Measurements from ENCODE around the gene ZDHHC24. TPM values are rescaled to one million over a fixed set of nuclear protein-coding genes. Genes with fewer than 3 reads are reported as not detected.
A peak's percentile ranks its signal among the peaks of the same experiment; 100 is the strongest.
"Not testable (repeated sequence)": the region's sequence is repeated elsewhere in the genome, so short reads cannot be mapped to it uniquely, and the experiment has no call there.

Gene ZDHHC24
- total RNA-seq: 10 to 100 TPM in 1 of 2 donors, 1 to 10 TPM in 1; 9.9 to 11.7 TPM
- long read RNA-seq, full-length matches to known transcripts: 32 of 41 reads
- long read RNA-seq, partial matches to known transcripts: 7 of 41 reads
- long read RNA-seq, other reads (novel, unspliced or antisense): 2 of 41 reads

GRCh38 chr11:66545701-66546367 is at the start of gene ZDHHC24:
TSS of gene ZDHHC24 (minus strand) at chr11:66546048. CDS start at chr11:66546003, 45 bp downstream.
- DNase-seq: peak; percentile 97
- ATAC-seq: peak; percentile 97
- intact Hi-C loops (cut with DNase I, micrococcal nuclease): no loop called here

- DNase-seq (no peak), ATAC-seq (no peak)
- intact Hi-C loops (cut with DNase I, micrococcal nuclease): no loop called here
Measured at GRCh38 chr11:66595245-66595904, 49.5 kb upstream of the ZDHHC24 start.

GRCh38 chr11:66593650-66594049 is 47.8 kb upstream of the ZDHHC24 start:
- intact Hi-C loops (cut with DNase I, micrococcal nuclease): no loop called here
- DNase-seq: no peak
- ATAC-seq: peak; percentile 2

GRCh38 chr11:66593303-66593635 is 47.4 kb upstream of the ZDHHC24 start:
- intact Hi-C loops (cut with DNase I, micrococcal nuclease): no loop called here
- no peak for DNase-seq
- peak; percentile 20 for ATAC-seq

GRCh38 chr11:66592457-66593302 is 46.8 kb upstream of the ZDHHC24 start, which contains the start of the genes CCDC87 and CCS:
TSS of gene CCDC87 (minus strand) at chr11:66593063. CDS start at chr11:66593015, 48 bp downstream.
TSS of gene CCS (plus strand) at chr11:66593185. CDS start at chr11:66593262, 77 bp downstream.
- DNase-seq: peak; percentile 98 to 100
- ATAC-seq: peak; percentile 97
- intact Hi-C loops (cut with DNase I, micrococcal nuclease): no loop called here

- intact Hi-C loops (cut with DNase I, micrococcal nuclease): no loop called here
- no peak for DNase-seq
Measured at GRCh38 chr11:66591175-66591574, 45.3 kb upstream of the ZDHHC24 start.

GRCh38 chr11:66589996-66590675 is 44.3 kb upstream of the ZDHHC24 start:
- DNase-seq (no peak), ATAC-seq (no peak)
- intact Hi-C loops (cut with DNase I, micrococcal nuclease): no loop called here

More at GRCh38 chr11:66591175-66591574, 45.3 kb upstream of the ZDHHC24 start:
- ATAC-seq: no peak

GRCh38 chr11:66589315-66589714 is 43.5 kb upstream of the ZDHHC24 start:
- DNase-seq, ATAC-seq: not testable (repeated sequence)

GRCh38 chr11:66586136-66586535 is 40.3 kb upstream of the ZDHHC24 start:
- DNase-seq (no peak), ATAC-seq (no peak)
- intact Hi-C loops (cut with DNase I, micrococcal nuclease): no loop called here

More at GRCh38 chr11:66589315-66589714, 43.5 kb upstream of the ZDHHC24 start:
- intact Hi-C loops (cut with DNase I, micrococcal nuclease): not testable (repeated sequence)

GRCh38 chr11:66585447-66585846 is 39.6 kb upstream of the ZDHHC24 start:
- intact Hi-C loops (cut with DNase I, micrococcal nuclease); ATAC-seq; DNase-seq: not testable (repeated sequence)

GRCh38 chr11:66582565-66583147 is 36.8 kb upstream of the ZDHHC24 start:
- ATAC-seq, DNase-seq: not testable (repeated sequence)
- intact Hi-C loops (cut with DNase I, micrococcal nuclease): loop anchor here in 1 of 2 donors (5.0 kb wide), 1 partner anchor 95 kb away; the partner anchor contains the start of gene RBM4B

- intact Hi-C loops (cut with DNase I, micrococcal nuclease): loop anchor here in 1 of 2 donors (5.0 kb wide), 1 partner anchor 96 kb away; the partner anchor contains the start of gene RBM4B
- DNase-seq (no peak), ATAC-seq (no peak)
Measured at GRCh38 chr11:66581261-66581660, 35.4 kb upstream of the ZDHHC24 start.

GRCh38 chr11:66580803-66581202 is 35.0 kb upstream of the ZDHHC24 start:
- ATAC-seq (no peak), DNase-seq (no peak)
- intact Hi-C loops (cut with DNase I, micrococcal nuclease): loop anchor here in 1 of 2 donors (5.0 kb wide), 1 partner anchor 96 kb away; the partner anchor contains the start of gene RBM4B

GRCh38 chr11:66579017-66579606 is 33.3 kb upstream of the ZDHHC24 start:
- intact Hi-C loops (cut with DNase I, micrococcal nuclease): no loop called here
- ATAC-seq: peak; percentile 82

GRCh38 chr11:66570850-66571180 is 25.0 kb upstream of the ZDHHC24 start:
- ATAC-seq: no peak
- no peak for DNase-seq
- intact Hi-C loops (cut with DNase I, micrococcal nuclease): no loop called here

More at GRCh38 chr11:66579017-66579606, 33.3 kb upstream of the ZDHHC24 start:
- DNase-seq: peak; percentile 59 to 85

GRCh38 chr11:66570079-66570849 is 24.4 kb upstream of the ZDHHC24 start:
- ATAC-seq (no peak), DNase-seq (no peak)
- intact Hi-C loops (cut with DNase I, micrococcal nuclease): no loop called here

- intact Hi-C loops (cut with DNase I, micrococcal nuclease): loop anchor here in 1 of 2 donors (10.0 kb wide), 1 partner anchor 116 kb away; no protein-coding TSS in a partner anchor
Measured at GRCh38 chr11:66569076-66569475, 23.2 kb upstream of the ZDHHC24 start.

More at GRCh38 chr11:66569076-66569475, 23.2 kb upstream of the ZDHHC24 start:
- DNase-seq (no peak), ATAC-seq (no peak)
